ENCODE measurements around the gene PGBD1. TPM values are rescaled to one million over a fixed set of nuclear protein-coding genes. Genes with fewer than 3 reads are reported as not detected.

The PGBD1 gene
- total RNA-seq, 4 donors from 2014 or later: 6.5 to 7.7 (median 7.2) TPM

Small RNAs within 50 kb of the gene (small RNA-seq; reads per million reads assigned to genes)
- gene AL021997.1 (0 reads per million in 4 donors), gene AL021997.2 (0 reads per million in 4 donors)

Other genes starting within 250 kb of the PGBD1 start
- 1 to 10 TPM in 1 of 4 donors, under 1 TPM in 3; 0.77 to 1.6 (median 0.80) TPM for gene ZNF165, start 201.0 kb upstream of the PGBD1 start, total RNA-seq
- 1 to 10 TPM; 4.4 to 7.1 (median 5.0) TPM for gene ZSCAN16, start 157.0 kb upstream of the PGBD1 start, total RNA-seq
- 10 to 100 TPM; 22.0 to 32.7 (median 29.6) TPM for gene ZKSCAN8, start 139.7 kb upstream of the PGBD1 start, total RNA-seq
- gene ZSCAN9, start 56.3 kb upstream of the PGBD1 start, total RNA-seq: 10 to 100 TPM; 11.4 to 17.1 (median 12.9) TPM
- gene ZKSCAN4, start 29.3 kb upstream of the PGBD1 start, total RNA-seq: 1 to 10 TPM; 3.2 to 6.4 (median 5.0) TPM
- 1 to 10 TPM; 3.1 to 6.6 (median 4.4) TPM for gene NKAPL, start 22.3 kb upstream of the PGBD1 start, total RNA-seq
- 10 to 100 TPM; 17.9 to 27.1 (median 24.5) TPM for gene ZSCAN26, start 14.4 kb upstream of the PGBD1 start, total RNA-seq
- gene ZSCAN31, start 54.6 kb downstream of the PGBD1 start, total RNA-seq: 10 to 100 TPM; 14.9 to 32.0 (median 24.8) TPM
- gene ZKSCAN3, start 68.4 kb downstream of the PGBD1 start, total RNA-seq: 1 to 10 TPM; 4.4 to 9.8 (median 6.9) TPM
- gene ZSCAN12, start 118.2 kb downstream of the PGBD1 start, total RNA-seq: 1 to 10 TPM; 5.6 to 8.6 (median 6.0) TPM
- gene ZSCAN23, start 161.9 kb downstream of the PGBD1 start, total RNA-seq: 1 to 10 TPM; 2.6 to 8.1 (median 2.8) TPM
- gene GPX6, start 234.2 kb downstream of the PGBD1 start, total RNA-seq: not detected
- not detected for gene GPX5, start 244.3 kb downstream of the PGBD1 start, total RNA-seq

All from gastroesophageal sphincter (tissue), 4 donors.